AG08395 (cell line): Measurements from ENCODE around the gene CMA1.
"Not testable (repeated sequence)": the region's sequence is repeated elsewhere in the genome, so short reads cannot be mapped to it uniquely, and the experiment has no call there.

Experiments
- DNase-seq: peaks from one replicate; pipeline ENCODE4 v3.0.0; 2012; ENCODE audit warnings: mixed read lengths, low spot score

Gene CMA1, protein sequence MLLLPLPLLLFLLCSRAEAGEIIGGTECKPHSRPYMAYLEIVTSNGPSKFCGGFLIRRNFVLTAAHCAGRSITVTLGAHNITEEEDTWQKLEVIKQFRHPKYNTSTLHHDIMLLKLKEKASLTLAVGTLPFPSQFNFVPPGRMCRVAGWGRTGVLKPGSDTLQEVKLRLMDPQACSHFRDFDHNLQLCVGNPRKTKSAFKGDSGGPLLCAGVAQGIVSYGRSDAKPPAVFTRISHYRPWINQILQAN

GRCh38 chr14:24508155-24508840 is at the start of gene CMA1:
Gene CMA1, minus strand, starts transcription at chr14:24508265. Its CDS starts 30 bp downstream, at chr14:24508235.
- DNase-seq: no peak

DNA sequence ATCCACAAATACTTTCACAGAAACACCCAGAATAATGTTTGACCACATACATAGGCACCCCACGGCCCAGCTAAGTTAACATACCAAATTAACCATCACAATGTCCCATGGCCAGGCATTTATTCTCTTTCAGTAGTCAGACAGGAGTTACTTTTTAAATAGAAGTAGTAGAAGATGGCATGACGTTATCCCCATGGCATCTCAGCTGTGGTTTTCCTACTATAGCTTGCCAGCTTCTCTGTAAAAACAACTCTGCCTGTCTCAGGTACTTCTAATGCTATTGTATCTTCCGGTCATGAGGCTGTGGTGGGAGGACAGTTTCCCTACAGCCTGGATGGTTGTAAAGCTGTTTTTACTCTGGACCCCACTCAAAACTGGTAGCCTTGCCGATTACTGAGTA is 48.7 kb upstream of the CMA1 start:
- DNase-seq: no peak

- not testable (repeated sequence) for DNase-seq
Observed at GRCh38 chr14:24549064-24549463, 41.0 kb upstream of the CMA1 start.

DNA sequence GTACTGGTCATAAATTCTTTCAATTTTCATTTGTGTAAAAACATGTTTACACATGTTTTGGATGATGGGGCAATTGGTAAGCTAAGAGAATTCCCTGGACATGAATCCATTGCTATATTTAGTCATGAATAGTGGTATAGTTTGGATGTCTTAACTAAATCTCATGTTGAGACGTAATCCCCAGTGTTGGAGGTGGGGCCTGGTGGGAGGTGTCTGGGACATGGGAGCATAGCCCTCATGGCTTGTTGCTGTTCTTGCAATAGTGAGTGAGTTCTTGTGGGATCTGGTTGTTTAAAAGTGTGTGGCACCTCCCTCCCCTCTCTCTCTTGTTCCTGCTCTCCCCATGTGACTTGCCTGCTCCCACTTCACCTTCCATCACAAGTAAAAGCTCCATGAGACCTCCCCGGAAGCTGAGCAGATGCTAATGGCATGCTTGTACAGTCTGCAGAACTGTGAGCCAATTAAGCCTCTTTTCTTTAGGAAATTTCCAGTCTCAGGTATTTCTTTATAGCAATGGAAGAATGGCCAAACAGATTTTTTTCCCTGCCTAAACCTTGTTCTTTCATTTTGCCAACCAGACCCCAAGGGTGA is 34.4 kb upstream of the CMA1 start:
- no peak for DNase-seq

- no peak for DNase-seq
Observed at GRCh38 chr14:24535737-24536136, 27.7 kb upstream of the CMA1 start.

DNA sequence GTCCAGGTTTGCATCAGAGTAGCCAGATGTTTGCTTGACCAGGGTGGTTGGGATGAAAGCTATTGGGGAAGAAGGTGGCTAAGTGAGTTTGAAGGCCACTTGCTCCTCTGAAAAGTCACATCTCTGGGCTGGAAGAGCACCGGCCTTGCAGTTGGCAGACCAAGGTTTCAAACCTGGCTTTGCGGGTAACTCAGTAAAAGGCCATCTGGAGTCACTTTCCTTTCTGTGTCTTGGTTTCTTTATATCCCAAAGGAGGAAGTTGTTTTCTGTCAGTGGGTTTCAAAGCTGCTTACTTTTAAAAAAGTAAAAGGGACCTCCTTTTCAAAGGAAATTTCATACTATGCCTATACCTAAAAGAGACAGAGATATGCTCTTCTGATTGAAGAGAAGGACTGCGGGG is 26.2 kb upstream of the CMA1 start:
- no peak for DNase-seq

GRCh38 chr14:24525877-24526620 is 18.0 kb upstream of the CMA1 start:
- DNase-seq: not testable (repeated sequence)

- no peak for DNase-seq
Observed at GRCh38 chr14:24518851-24519250, 10.8 kb upstream of the CMA1 start.

- no peak for DNase-seq
Observed at GRCh38 chr14:24514209-24514608, 6.1 kb upstream of the CMA1 start.

DNA sequence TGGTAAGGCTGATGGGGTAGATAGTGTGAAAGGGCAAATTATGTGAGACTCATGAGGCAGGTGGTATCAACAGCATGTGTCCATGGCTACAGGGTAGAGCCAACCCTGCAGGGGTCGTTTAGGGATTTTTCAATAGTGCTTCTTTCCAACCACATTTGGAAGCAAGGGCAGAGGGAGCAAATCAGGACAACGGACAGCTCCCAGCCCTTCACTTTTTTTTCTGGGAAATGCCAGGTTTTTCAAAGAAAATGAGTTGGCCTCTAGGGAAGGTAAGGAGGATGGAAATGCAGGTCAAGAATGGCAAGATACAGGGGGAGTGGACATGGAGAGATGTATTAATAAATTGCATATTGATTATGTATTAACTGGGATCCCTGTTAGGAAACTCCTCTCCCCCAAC is 4.9 kb upstream of the CMA1 start:
- DNase-seq: no peak

DNA sequence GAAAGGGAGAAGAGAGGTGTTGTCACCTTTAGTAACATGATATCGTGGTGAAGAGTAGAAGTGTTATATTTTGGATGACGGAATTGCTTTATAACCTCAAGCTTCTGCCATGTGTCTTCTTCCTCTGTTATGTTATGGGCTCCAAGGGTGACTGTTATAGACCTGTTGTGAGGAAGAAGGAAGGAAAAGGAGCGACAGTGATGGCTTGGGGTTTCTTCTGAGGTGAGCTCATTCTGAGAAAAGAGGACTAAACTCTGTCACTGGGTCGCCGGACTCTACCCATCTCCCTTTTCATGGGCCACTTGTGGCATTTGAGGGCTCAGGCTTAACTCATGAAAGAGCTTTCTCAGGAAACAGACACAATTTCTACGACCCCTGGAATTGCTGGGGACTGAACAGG is 1.6 kb downstream of the CMA1 start:
- no peak for DNase-seq

- DNase-seq: no peak
Observed at GRCh38 chr14:24504425-24504950, 3.6 kb downstream of the CMA1 start.

DNA sequence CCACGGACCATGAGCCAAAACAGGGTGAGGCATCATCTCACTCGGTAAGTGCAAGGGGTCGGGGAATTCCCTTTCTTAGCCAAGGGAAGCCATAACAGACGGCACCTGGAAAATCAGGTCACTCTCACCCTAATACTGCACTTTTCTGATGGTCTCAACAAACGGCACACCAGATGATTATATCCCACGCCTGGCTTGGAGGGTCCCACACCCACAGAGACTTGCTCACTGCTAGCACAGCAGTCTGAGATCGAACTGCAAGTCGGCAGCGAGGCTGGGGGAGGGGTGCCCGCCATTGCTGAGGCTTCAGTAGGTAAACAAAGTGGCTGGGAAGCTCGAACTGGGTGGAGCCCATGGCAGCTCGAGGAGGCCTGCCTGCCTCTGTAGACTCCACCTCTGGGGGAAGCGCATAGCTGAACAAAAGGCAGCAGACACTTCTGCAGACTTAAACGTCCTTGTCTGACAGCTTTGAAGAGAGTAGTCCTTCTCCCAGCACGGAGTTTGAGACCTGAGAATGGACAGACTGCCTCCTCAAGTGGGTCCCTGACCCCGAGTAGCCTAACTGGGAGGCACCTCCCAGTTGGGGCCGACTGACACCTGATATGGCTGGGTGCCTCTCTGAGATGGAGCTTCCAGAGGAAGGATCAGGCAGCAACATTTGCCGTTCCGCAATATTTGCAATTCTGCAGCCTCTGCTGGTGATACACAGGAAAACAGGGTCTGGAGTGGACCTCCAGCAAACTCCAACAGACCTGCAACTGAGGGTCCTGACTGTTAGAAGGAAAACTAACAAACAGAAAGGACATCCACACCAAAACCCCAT is 16.3 kb downstream of the CMA1 start:
- not testable (repeated sequence) for DNase-seq

- DNase-seq: peak; percentile 16
Observed at GRCh38 chr14:24483604-24484252, 24.3 kb downstream of the CMA1 start.

GRCh38 chr14:24482699-24483303 is 25.3 kb downstream of the CMA1 start:
- DNase-seq: peak; percentile 14

- peak; percentile 71 for DNase-seq
Observed at GRCh38 chr14:24481622-24482324, 26.3 kb downstream of the CMA1 start.

DNA sequence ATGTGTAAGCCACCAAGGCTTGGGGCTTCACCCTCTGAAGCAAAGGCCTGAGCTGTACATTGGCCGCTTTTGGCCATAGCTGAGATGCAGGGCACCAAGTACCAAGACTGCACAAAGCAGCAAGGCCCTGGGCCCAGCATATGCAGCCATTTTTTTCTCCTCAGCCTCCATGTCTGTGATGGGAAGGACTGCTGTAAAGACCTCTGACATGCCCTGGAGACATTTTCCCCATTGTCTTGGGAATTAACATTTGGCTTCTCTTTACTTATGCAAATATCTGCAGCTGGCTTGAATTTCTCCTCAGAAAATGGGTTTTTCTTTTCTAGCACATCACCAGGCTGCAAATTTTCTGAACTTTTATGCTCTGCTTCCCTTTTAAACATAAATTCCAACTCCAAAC is 28.1 kb downstream of the CMA1 start:
- DNase-seq: not testable (repeated sequence)

DNA sequence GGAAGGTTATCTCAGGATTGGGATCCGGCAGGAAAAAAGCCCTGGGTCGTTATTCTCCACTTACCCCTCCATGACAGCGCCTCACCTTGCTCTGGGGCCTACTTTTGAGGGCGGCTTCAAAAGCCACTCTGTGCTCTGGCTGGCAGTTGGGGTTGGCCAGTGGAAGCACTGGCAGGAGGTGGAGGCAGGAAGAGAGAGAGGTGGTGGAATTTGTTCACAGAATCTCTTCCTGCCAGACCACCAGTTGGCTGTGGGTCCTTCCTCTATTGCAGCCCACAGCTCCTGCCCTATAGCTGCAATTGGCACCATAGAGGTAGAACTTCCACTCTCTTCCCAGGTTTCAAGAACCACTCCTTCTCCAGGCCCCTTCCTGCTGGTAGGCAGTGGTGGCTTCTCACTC is 32.8 kb downstream of the CMA1 start:
- no peak for DNase-seq

DNA sequence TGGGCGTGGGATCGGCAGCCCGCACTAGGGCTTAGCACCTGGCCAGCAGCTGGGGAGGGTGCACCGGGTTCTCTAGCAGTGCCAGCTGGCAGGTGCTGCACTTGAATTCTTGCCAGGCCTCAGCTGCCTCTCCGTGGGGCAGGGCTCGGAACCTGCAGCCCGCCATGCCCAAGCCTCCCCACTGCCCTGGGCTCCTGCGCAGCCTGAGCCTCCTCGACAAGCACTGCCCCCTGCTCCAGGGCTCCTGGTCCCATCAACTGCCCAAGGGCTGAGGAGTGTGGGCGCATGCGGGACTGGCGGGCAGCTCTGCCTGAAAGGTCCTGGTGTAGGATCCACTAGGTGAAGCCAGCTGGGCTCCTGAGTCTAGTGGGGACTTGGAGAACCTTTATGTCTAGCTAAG is 34.9 kb downstream of the CMA1 start:
- DNase-seq: no peak

GRCh38 chr14:24470450-24470849 is 37.6 kb downstream of the CMA1 start:
- DNase-seq: not testable (repeated sequence)
